GM21528 (cell line): ENCODE data around the gene FZD7.

ENCODE experiments used
- ATAC-seq: cut with Tn5 transposase; IDR thresholded peaks from one replicate; pipeline ENCODE4 v1.9.1; 2021; ENCODE audit warnings: mild to moderate bottlenecking, moderate library complexity; ENCODE audit not compliant: unreplicated experiment, low FRiP score

FZD7 gene

GRCh38 chr2:202009581-202009980 is 24.1 kb upstream of the FZD7 start:
- ATAC-seq: no peak

- no peak for ATAC-seq
Observed at GRCh38 chr2:202014318-202014717, 19.3 kb upstream of the FZD7 start.

GRCh38 chr2:202014759-202015211 is 18.9 kb upstream of the FZD7 start:
- ATAC-seq: no peak

- ATAC-seq: no peak
Observed at GRCh38 chr2:202015471-202015870, 18.2 kb upstream of the FZD7 start.

GRCh38 chr2:202016579-202017227 is 17.0 kb upstream of the FZD7 start:
- ATAC-seq: no peak

GRCh38 chr2:202017940-202018339 is 15.7 kb upstream of the FZD7 start:
- no peak for ATAC-seq

GRCh38 chr2:202018950-202019349 is 14.7 kb upstream of the FZD7 start:
- no peak for ATAC-seq

GRCh38 chr2:202019689-202020450 is 13.8 kb upstream of the FZD7 start:
- ATAC-seq: no peak

- no peak for ATAC-seq
Observed at GRCh38 chr2:202022755-202023154, 10.9 kb upstream of the FZD7 start.

GRCh38 chr2:202023198-202023903 is 10.3 kb upstream of the FZD7 start:
- ATAC-seq: no peak

- ATAC-seq: no peak
Observed at GRCh38 chr2:202023904-202024266, 9.8 kb upstream of the FZD7 start.

- ATAC-seq: no peak
Observed at GRCh38 chr2:202024871-202025270, 8.8 kb upstream of the FZD7 start.

- no peak for ATAC-seq
Observed at GRCh38 chr2:202025816-202026215, 7.8 kb upstream of the FZD7 start.

GRCh38 chr2:202026507-202026906 is 7.1 kb upstream of the FZD7 start:
- no peak for ATAC-seq

GRCh38 chr2:202030691-202031090 is 3.0 kb upstream of the FZD7 start:
- no peak for ATAC-seq

GRCh38 chr2:202031246-202031951 is 2.3 kb upstream of the FZD7 start:
- no peak for ATAC-seq

GRCh38 chr2:202032846-202033316 is 774 bp upstream of the FZD7 start:
- peak; percentile 2 for ATAC-seq

GRCh38 chr2:202034249-202035088 is 814 bp downstream of the FZD7 start:
- ATAC-seq: peak; percentile 23

- no peak for ATAC-seq
Observed at GRCh38 chr2:202035089-202035940, 1.7 kb downstream of the FZD7 start.
